Measurements from ENCODE around the gene TOM1. TPM values are rescaled to one million over a fixed set of nuclear protein-coding genes. Genes with fewer than 3 reads are reported as not detected.
"Not testable (repeated sequence)": the region's sequence is repeated elsewhere in the genome, so short reads cannot be mapped to it uniquely, and the experiment has no call there.

TOM1 gene
- total and polyA plus RNA-seq, 9 donors = 16.9 to 48.9 (median 39.1) TPM

- WGBS, 3 donors = 76 to 96% (median 88%) methylated on average over 2 of the region's 2 CpGs
- TF ChIP-seq POLR2A (IDR thresholded peaks at IDR 0.05) = no peak
- TF ChIP-seq CTCF (IDR thresholded peaks at IDR 0.05) = no peak
- no peak for TF ChIP-seq EP300 (IDR thresholded peaks at IDR 0.05)
These were observed 92.7 kb downstream of the TOM1 start for GRCh38 chr22:35392357-35392756.

GRCh38 chr22:35393116-35394010 is 93.7 kb downstream of the TOM1 start:
- peaks cover 40% of the 10 kb centered on the region for H3K4me1 ChIP-seq (ENCODE audit: insufficient read depth)
- DNase-seq = peak in 2 of 5 donors; percentile 50 to 56
- no peaks in the 10 kb centered on the region for H3K36me3 ChIP-seq
- 33 to 50% (median 47%) methylated on average over 16 of the region's 16 CpGs for WGBS, 3 donors
- H3K27ac ChIP-seq = peak overlapping the region in 1 of 2 donors; percentile 83
- no peaks in the 10 kb centered on the region for H3K9me3 ChIP-seq
- TF ChIP-seq EP300 (IDR thresholded peaks at IDR 0.05) (no peak), POLR2A (IDR thresholded peaks at IDR 0.05) (no peak), CTCF (IDR thresholded peaks at IDR 0.05) (no peak)
- intact Hi-C loops (cut with DNase I) = no loop called here
- H3K4me3 ChIP-seq = no peak overlapping the region
- no peaks in the 10 kb centered on the region for H3K27me3 ChIP-seq

More at GRCh38 chr22:35392357-35392756, 92.7 kb downstream of the TOM1 start:
- Histone ChIP-seq H3K4me1 (ENCODE audit: insufficient read depth) (peaks cover 37% of the 10 kb centered on the region), H3K27ac (peak overlapping the region in 1 of 2 donors; percentile 83), H3K4me3 (no peak overlapping the region), H3K9me3 (no peaks in the 10 kb centered on the region), H3K36me3 (no peaks in the 10 kb centered on the region), H3K27me3 (no peaks in the 10 kb centered on the region)
- intact Hi-C loops (cut with DNase I) = no loop called here
- DNase-seq = no peak

- Histone ChIP-seq H3K27ac (peak overlapping the region in 1 of 2 donors; percentile 83), H3K9me3 (no peaks in the 10 kb centered on the region), H3K36me3 (no peaks in the 10 kb centered on the region), H3K4me1 (ENCODE audit: insufficient read depth) (peaks cover 40% of the 10 kb centered on the region), H3K4me3 (no peak overlapping the region), H3K27me3 (no peaks in the 10 kb centered on the region)
- intact Hi-C loops (cut with DNase I) = no loop called here
- peak; percentile 69 to 81 (median 75) for DNase-seq
- TF ChIP-seq CTCF (IDR thresholded peaks at IDR 0.05) = no peak
- TF ChIP-seq EP300 (IDR thresholded peaks at IDR 0.05) = no peak
- TF ChIP-seq POLR2A (IDR thresholded peaks at IDR 0.05) = no peak
- 4 to 5% (median 4%) methylated on average over 4 of the region's 4 CpGs for WGBS, 3 donors
These were observed 94.3 kb downstream of the TOM1 start for GRCh38 chr22:35394011-35394312.

- H3K27me3 ChIP-seq = no peaks in the 10 kb centered on the region
- no peaks in the 10 kb centered on the region for H3K36me3 ChIP-seq
- H3K27ac ChIP-seq = peak overlapping the region in 1 of 2 donors; percentile 83
- WGBS, 3 donors = 81 to 91% (median 83%) methylated on average over 5 of the region's 5 CpGs
- no peak for DNase-seq
- no peak overlapping the region for H3K4me3 ChIP-seq
- intact Hi-C loops (cut with DNase I) = no loop called here
- no peaks in the 10 kb centered on the region for H3K9me3 ChIP-seq
- H3K4me1 ChIP-seq (ENCODE audit: insufficient read depth) = peaks cover 43% of the 10 kb centered on the region
- no peak for TF ChIP-seq EP300 (IDR thresholded peaks at IDR 0.05)
- TF ChIP-seq CTCF (IDR thresholded peaks at IDR 0.05) = no peak
- no peak for TF ChIP-seq POLR2A (IDR thresholded peaks at IDR 0.05)
These were observed 95.3 kb downstream of the TOM1 start for GRCh38 chr22:35394810-35395563.

- WGBS, 3 donors = 20 to 37% (median 26%) methylated on average over 6 of the region's 6 CpGs
- peak in 1 of 5 donors; percentile 38 for DNase-seq
- intact Hi-C loops (cut with DNase I); H3K4me3 ChIP-seq; H3K9me3 ChIP-seq; H3K36me3 ChIP-seq; H3K27me3 ChIP-seq: not testable (repeated sequence)
- H3K4me1 ChIP-seq (ENCODE audit: insufficient read depth) = peaks cover 47% of the 10 kb centered on the region
- H3K27ac ChIP-seq = peak overlapping the region in 1 of 2 donors; percentile 77
These were observed 96.9 kb downstream of the TOM1 start for GRCh38 chr22:35396622-35397021.

Data from ovary (tissue), 9 donors.